Neutrophil (primary cell): ENCODE results near the gene DDHD1.

Experiments
- H3K27ac ChIP-seq: fragments of 200-600 bp; sonication (generic); 2 replicates; pipeline ENCODE4 v1.5.1; 2016; ENCODE audit warnings: mild to moderate bottlenecking, moderate library complexity
- H3K27me3 ChIP-seq: fragments of 200-600 bp; sonication (generic); 2 replicates; pipeline ENCODE4 v1.6.0; 2016; ENCODE audit warnings: mild to moderate bottlenecking
- H3K36me3 ChIP-seq: fragments of 200-600 bp; sonication (generic); 2 replicates; pipeline ENCODE4 v1.5.1; 2017
- H3K4me1 ChIP-seq, 2 experiments: fragments of 200-600 bp in 1 of 2; sonication (generic) in 1 of 2; 1 replicate in 1 of 2; 2 replicates in 1 of 2; pipeline versions ENCODE4 v1.5.1 to v1.6.1; 2013 to 2016; ENCODE audit warnings: low read depth in 1 of 2, low read length in 1 of 2, mild to moderate bottlenecking in 1 of 2, moderate library complexity in 1 of 2; ENCODE audit not compliant: control insufficient read depth in 1 of 2, insufficient read depth in 1 of 2
- H3K4me3 ChIP-seq, 2 experiments: fragments of 200-600 bp in 1 of 2; sonication (generic) in 1 of 2; 1 replicate in 1 of 2; 2 replicates in 1 of 2; pipeline ENCODE4 v1.5.1; 2013 to 2016; ENCODE audit warnings: low read depth in 1 of 2, low read length in 1 of 2, mild to moderate bottlenecking in 1 of 2, moderate library complexity in 1 of 2
- H3K9me3 ChIP-seq: fragments of 200-600 bp; sonication (generic); 2 replicates; pipeline ENCODE4 v1.5.1; 2016
- CTCF ChIP-seq: fragments of 200-600 bp; sonication (generic); IDR thresholded peaks from 2 replicates; pipeline ENCODE4 v1.5.1; 2016; ENCODE audit warnings: antibody characterized with exemption

The DDHD1 gene

GRCh38 chr14:53156238-53156637 is 3.1 kb upstream of the DDHD1 start:
- Histone ChIP-seq H3K9me3 (no peaks in the 10 kb centered on the region), H3K4me1 (peaks cover 11 to 14% of the 10 kb centered on the region in 2 experiments), H3K36me3 (no peaks in the 10 kb centered on the region), H3K27ac (no peak overlapping the region), H3K27me3 (peaks cover 13% of the 10 kb centered on the region), H3K4me3 (no peak overlapping the region)
- no peak for TF ChIP-seq CTCF

- TF ChIP-seq CTCF = no peak
- no peaks in the 10 kb centered on the region for H3K36me3 ChIP-seq
- H3K4me1 ChIP-seq = peaks cover 12 to 18% of the 10 kb centered on the region in 2 experiments
- peak overlapping the region; percentile 62 for H3K27ac ChIP-seq
- H3K9me3 ChIP-seq = no peaks in the 10 kb centered on the region
- H3K4me3 ChIP-seq = peak overlapping the region in 1 of 2 experiments; percentile 69
- H3K27me3 ChIP-seq = peaks cover 21% of the 10 kb centered on the region
These were observed 584 bp upstream of the DDHD1 start for GRCh38 chr14:53153702-53154112.

GRCh38 chr14:53152184-53152886 is 788 bp downstream of the DDHD1 start:
- Histone ChIP-seq H3K4me1 (peaks cover 12 to 23% of the 10 kb centered on the region in 2 experiments), H3K36me3 (no peaks in the 10 kb centered on the region), H3K27me3 (peaks cover 21% of the 10 kb centered on the region), H3K27ac (peak overlapping the region; percentile 62), H3K4me3 (peak overlapping the region; percentile 69 to 71), H3K9me3 (no peaks in the 10 kb centered on the region)
- TF ChIP-seq CTCF = no peak

- no peak overlapping the region for H3K27ac ChIP-seq
- H3K4me3 ChIP-seq = peak overlapping the region; percentile 69 to 71
- H3K27me3 ChIP-seq = peaks cover 21% of the 10 kb centered on the region
- H3K9me3 ChIP-seq = no peaks in the 10 kb centered on the region
- H3K4me1 ChIP-seq = peaks cover 12 to 28% of the 10 kb centered on the region in 2 experiments
- H3K36me3 ChIP-seq = no peaks in the 10 kb centered on the region
- no peak for TF ChIP-seq CTCF
These were observed 1.5 kb downstream of the DDHD1 start for GRCh38 chr14:53151523-53152183.

GRCh38 chr14:53149668-53150316 is 3.3 kb downstream of the DDHD1 start:
- Histone ChIP-seq H3K27ac (no peak overlapping the region), H3K4me3 (no peak overlapping the region), H3K36me3 (no peaks in the 10 kb centered on the region), H3K9me3 (no peaks in the 10 kb centered on the region), H3K27me3 (peaks cover 21% of the 10 kb centered on the region), H3K4me1 (peaks cover 12 to 28% of the 10 kb centered on the region in 2 experiments)
- no peak for TF ChIP-seq CTCF
